Left forelimb (tissue), 1 donor: Measurements from ENCODE around the gene CHN1.

ENCODE experiments used
- DNase-seq: peaks from one replicate; pipeline ENCODE4 v3.0.0-alpha.2; 2018; ENCODE audit warnings: low spot score

CHN1 gene

GRCh38 chr2:174924061-174924693 lies 81.0 kb downstream of the CHN1 start:
- DNase-seq: no peak

- no peak for DNase-seq
These were observed 85.1 kb downstream of the CHN1 start for GRCh38 chr2:174919947-174920595.

GRCh38 chr2:174918886-174919526 lies 86.2 kb downstream of the CHN1 start:
- no peak for DNase-seq

- no peak for DNase-seq
These were observed 88.8 kb downstream of the CHN1 start for GRCh38 chr2:174916270-174916930.

- DNase-seq: no peak
These were observed 90.1 kb downstream of the CHN1 start for GRCh38 chr2:174914853-174915760.

GRCh38 chr2:174908284-174908683 lies 96.9 kb downstream of the CHN1 start:
- DNase-seq: no peak

- DNase-seq: no peak
These were observed 102.0 kb downstream of the CHN1 start for GRCh38 chr2:174903264-174903556.

- no peak for DNase-seq
These were observed 102.5 kb downstream of the CHN1 start for GRCh38 chr2:174902506-174903263.

GRCh38 chr2:174901075-174901474 lies 104.1 kb downstream of the CHN1 start:
- no peak for DNase-seq

- no peak for DNase-seq
These were observed 107.9 kb downstream of the CHN1 start for GRCh38 chr2:174897286-174897685.

- no peak for DNase-seq
These were observed 112.2 kb downstream of the CHN1 start for GRCh38 chr2:174893018-174893417.

- no peak for DNase-seq
These were observed 112.6 kb downstream of the CHN1 start for GRCh38 chr2:174892546-174892945.

- no peak for DNase-seq
These were observed 116.4 kb downstream of the CHN1 start for GRCh38 chr2:174888646-174889271.

- no peak for DNase-seq
These were observed 117.0 kb downstream of the CHN1 start for GRCh38 chr2:174888146-174888545.

GRCh38 chr2:174882416-174882815 lies 122.8 kb downstream of the CHN1 start:
- no peak for DNase-seq

GRCh38 chr2:174881678-174882077 lies 123.5 kb downstream of the CHN1 start:
- no peak for DNase-seq

GRCh38 chr2:174878537-174879147 lies 126.5 kb downstream of the CHN1 start:
- DNase-seq: no peak

GRCh38 chr2:174877751-174878150 lies 127.4 kb downstream of the CHN1 start:
- DNase-seq: no peak

- no peak for DNase-seq
These were observed 127.9 kb downstream of the CHN1 start for GRCh38 chr2:174877301-174877700.

GRCh38 chr2:174874085-174874484 lies 131.1 kb downstream of the CHN1 start:
- no peak for DNase-seq
